SH-SY5Y (cell line): ENCODE measurements around the gene GPR101.

Experiments used
- GATA2 ChIP-seq: IDR thresholded peaks from 2 replicates; pipeline ENCODE4 v1.6.1; 2011; ENCODE audit warnings: mild to moderate bottlenecking, low read depth, low read length
- GATA3 ChIP-seq: IDR thresholded peaks from 2 replicates; pipeline ENCODE4 v1.6.1; 2011; ENCODE audit warnings: low read depth, mild to moderate bottlenecking, low read length, moderate library complexity

DNA sequence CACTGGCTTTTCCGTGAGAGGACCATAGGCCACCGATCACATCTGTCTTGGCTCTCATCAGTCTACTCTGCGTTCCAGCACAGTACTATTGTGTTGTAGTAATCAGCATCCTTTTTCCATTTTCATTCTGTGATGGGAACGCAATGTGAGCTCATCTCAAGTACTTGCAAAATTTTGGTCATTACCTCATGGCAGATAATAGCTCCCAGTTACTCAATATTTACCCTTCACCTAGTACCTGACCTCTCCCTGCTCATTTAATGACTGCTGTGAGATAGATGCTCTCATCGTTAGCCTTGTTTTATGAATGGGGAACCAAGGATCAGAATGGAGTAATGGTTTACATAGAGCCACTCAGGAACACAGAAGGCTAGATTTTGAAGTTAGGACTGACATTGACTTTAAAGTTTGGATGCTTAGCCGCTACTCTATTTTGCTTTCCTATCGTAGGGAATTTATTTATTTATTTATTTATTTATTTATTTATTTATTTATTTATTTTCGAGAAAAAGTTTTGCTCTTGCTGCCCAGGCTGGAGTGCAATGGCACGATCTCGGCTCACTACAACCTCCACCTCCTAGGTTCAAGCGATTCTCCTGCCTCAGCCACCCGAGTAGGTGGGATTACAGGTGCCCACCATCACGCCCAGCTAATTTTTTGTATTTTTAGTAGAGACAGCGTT is 6.5 kb upstream of the GPR101 start:
- TF ChIP-seq GATA2: no peak
- no peak for TF ChIP-seq GATA3
